Stimulated activated CD8-positive, alpha-beta memory T cell treated with anti-CD3 and anti-CD28 coated beads, Interleukin-15, amount 100 ng/mL, for 1 hour (primary cell): ENCODE results near the gene ZNF280B.
"Not testable (repeated sequence)": the region's sequence is repeated elsewhere in the genome, so short reads cannot be mapped to it uniquely, and the experiment has no call there.

Experiments
- DNase-seq: peaks from one replicate; pipeline ENCODE4 v3.0.0-alpha.2; 2020; ENCODE audit warnings: low read depth

Gene ZNF280B

DNA sequence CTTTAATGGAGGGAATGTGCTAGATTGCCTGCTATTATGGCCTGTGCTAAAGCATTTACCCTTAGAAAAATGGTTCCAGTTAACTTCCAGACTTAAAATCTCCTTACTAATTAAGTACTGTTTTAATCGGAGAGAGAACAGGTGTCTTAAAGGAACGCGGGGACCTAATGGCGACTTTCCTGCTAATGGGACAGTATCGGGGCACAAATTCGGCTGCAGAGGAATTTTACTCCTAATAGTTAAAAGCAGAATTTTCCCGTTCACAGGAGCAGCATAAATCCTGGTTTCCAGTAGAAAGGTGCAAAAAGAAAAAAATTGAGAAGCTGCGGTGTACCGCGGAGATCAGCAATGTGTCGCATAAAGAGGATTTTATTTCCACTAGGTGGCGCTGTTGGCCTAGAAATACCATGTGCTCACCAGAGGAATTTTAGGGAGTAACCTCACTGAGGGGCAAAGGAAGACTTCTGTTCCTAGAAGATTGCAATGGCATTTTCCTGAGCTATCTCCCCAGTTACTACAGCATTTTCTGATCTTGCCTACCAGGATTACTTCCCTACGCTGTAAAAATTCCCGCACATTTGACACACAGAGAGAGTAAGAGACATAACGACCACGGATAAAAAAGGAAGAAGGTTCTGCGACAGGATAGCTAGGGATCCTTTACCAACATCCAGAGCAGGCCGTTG lies 44.5 kb downstream of the ZNF280B start:
- DNase-seq: peak; percentile 22

DNA sequence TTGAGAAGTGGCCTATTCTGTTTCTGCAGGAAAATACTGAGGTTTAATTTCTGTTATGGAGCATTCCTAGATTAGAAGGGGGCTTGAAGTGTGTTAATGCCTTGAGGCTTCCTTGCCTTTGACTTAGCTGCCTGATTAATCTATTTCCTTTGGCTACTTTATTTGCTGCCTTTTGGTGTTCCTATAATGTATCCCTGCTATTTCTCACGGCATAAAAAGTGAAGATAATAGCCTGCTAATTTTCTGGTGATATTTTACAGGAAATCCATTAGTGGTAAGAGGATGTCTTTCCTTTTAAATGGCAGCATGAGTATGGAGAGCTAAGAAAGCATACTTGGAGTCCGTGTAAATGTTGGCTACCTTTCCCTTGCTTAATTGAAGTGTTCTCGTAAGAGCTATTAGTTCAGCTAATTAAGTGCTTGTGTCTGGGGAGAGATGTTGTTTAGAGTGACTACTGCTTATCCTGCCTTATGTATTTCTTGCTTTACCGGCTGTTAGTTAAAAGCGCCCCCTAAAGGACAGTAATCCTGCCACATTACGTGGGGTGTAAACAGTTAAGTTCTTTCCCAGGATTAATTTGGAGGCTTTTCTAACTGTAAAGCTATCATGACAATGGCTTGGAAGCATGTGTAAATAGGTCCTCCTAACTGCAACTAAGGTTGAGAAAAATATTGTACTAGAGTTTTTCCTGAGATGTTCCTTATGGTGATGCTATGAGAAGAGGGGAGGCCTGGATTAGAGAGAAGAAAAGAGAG lies 45.6 kb downstream of the ZNF280B start:
- no peak for DNase-seq

DNA sequence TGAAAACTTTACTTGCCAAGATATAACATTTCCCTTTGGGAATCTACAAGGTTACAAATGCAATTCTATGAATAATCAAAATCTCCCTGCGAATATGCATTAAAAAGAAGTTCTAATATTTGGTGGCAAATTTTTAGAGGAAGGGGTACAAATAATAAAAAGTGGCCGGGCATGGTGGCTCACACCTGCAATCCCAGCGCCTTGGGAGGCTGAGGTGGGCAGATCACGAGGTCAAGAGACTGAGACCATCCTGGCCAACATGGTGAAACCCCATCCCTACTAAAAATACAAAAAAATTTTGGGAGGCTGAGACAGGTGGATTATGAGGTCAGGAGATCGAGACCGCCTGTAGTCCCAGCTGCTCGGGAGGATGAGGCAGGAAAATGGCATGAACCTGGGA lies 47.0 kb downstream of the ZNF280B start:
- DNase-seq: no peak

DNA sequence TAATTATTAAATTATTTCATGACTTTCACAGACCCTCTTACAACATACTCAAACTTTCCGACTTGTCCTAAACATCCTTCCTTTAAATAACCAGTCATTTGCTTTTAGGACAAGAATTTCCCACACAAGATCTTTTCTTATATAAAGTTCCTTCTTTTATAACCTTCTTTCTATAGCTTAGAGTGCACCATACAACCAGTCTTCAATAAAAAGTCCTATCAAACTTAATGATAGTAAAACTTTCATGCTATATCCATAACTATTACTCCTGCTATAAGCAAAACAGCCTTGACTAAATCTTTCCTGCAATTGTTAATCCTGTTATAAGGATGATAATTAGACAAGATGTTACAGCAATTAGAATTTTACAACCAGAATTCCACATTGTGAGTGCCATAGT lies 47.4 kb downstream of the ZNF280B start:
- no peak for DNase-seq

DNA sequence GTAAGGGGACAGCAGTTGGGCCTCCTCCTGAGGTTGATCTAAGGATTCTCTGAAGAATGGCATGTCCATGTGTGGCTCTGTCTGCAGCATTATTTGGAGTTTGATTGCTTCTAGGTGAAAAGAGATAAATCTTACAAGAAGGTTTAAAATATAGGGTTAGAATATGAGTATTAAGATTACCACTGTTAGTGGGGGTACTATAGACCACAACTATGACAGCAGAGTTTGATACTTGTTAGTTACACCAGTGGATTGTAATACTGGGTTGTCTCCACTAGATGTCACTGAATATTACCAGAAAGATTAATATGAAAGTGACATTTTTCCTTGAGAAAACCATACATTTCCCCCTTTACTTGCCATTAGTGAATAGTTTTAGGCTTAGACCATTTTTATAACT lies 47.9 kb downstream of the ZNF280B start:
- DNase-seq: no peak

DNA sequence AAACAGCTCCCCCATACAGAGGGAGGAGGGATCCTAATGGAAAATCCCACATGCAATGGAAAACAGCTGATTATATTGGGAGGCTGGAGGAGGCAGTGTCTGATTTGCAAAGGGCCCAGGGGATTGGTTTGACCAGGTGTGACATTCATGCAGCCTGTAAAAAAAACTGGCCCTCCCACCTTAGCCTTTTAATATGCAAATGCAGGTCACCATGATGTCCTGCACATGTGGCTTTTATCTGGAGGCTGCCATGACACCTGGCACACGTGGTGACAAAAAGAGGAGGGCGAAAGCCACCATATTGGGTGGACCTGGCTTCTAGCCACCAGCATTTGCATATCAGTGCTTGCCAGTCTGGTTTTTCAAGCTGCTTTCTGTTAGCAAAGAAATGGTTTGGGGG lies 48.5 kb downstream of the ZNF280B start:
- DNase-seq: no peak

DNA sequence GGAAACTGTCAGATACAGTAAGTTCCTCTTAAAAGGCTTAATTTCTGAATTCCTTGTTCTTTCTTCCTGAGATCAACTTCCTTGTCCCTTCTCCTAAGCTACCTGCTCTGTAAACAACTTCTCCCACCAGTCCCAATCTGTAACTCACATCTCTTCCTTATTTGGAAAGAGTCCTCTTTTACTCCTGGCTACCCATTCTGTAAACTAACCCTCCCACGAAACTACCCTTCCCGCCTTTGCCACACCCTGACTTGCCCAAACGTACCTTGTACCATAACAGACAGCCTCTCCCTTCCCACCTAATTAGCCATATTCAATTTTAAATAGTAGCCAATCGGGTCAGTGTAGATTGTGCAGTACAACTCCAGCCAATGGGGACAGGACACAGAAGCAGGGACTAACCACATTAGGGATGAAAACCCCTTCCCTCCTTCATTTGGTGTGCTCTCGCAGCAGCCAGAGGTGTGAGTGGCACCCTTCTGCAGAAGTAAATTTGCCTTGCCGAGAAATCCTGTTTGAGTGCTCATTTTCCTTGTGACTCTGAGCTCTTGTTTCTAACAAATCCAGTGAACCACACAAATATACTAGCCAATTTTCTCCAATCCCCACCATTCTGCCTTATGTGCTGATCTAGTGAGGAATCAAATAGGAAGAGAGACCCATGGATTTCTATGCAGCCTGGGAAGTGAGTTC lies 49.5 kb downstream of the ZNF280B start:
- no peak for DNase-seq

DNA sequence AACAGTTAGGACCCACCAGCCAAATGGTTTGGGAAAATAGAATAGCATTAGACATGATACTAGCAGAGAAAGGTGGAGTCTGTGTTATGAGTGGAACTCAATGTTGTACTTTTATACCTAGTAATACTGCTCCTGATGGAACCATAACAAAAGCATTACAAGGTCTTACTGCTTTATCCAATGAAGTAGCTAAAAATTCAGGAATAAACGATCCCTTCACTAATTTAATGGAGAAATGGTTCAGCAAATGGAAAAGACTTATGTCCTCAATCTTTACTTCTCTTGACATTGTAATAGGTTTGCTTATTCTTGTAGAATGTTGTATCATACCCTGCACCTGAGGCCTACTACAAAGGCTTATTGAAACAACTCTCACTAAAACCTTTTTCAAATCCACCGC lies 50.2 kb downstream of the ZNF280B start:
- DNase-seq: no peak

DNA sequence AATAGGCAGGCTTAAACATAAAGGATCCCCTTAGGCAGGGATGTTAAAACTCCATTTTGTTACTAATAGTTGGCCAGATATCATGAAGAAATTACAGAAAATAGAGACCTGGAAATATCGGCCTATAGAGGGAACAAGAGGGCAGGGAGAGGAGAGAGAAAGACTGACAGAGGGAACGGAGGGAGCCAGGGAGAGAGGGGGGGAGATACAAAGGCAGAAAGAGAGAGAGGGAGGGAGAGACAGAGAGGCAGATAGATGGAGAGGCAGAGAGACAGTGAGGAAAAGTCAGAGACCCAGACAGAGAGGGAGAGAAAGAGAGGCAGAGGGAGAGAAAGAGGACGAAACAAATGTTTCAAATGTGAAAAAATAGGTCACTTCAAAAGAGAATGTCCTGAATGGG lies 53.5 kb downstream of the ZNF280B start:
- DNase-seq: no peak

DNA sequence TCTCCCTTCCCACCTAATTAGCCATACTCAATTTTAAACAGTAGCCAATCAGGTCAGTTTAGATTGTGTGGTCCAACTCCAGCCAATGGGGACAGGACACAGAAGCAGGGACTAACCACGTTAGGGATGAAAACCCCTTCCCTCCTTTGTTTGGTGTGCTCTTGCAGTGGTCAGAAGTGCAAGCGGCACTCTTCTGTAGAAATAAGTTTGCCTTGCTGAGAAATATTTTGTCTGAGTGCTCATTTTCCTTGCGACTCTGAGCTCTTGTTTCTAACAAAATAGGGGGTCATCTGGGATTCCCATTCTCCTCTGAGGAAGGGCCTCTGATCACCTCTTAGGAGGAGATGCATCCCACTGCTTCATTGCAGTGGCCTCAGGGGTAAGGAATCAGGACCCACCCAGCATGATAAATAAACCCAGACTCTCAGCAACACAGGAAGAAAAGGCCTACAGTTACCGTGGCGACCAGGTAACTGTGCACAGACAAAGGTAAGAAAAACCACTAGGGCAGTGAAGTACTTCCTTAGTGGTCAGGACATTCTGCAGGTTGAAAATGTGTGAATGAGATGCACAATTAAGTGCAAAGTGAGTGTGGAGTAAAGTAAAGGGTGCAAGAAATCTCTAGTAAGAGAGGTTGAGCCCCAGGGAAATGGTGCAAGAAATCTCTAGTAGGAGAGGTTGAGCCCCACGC lies 55.4 kb downstream of the ZNF280B start:
- no peak for DNase-seq

DNA sequence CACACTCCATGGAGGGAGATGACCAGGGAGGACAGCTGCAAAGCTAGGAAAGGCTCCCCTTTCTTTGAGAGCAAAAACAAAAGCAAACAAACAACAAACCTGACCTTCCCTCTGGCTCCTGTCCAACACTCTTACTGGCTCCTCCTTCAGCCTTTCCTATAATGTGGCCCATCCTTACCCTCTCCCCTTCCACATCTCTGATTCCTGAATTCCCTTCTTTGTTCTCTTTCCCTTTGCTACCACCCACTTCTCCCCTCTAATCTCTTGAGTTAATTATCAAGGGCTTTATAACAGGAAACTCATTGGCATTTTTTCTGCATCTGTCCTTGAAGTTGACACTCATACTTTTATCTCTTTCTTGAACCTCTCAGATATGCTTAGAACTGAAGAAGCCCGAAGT lies 56.3 kb downstream of the ZNF280B start:
- DNase-seq: no peak

DNA sequence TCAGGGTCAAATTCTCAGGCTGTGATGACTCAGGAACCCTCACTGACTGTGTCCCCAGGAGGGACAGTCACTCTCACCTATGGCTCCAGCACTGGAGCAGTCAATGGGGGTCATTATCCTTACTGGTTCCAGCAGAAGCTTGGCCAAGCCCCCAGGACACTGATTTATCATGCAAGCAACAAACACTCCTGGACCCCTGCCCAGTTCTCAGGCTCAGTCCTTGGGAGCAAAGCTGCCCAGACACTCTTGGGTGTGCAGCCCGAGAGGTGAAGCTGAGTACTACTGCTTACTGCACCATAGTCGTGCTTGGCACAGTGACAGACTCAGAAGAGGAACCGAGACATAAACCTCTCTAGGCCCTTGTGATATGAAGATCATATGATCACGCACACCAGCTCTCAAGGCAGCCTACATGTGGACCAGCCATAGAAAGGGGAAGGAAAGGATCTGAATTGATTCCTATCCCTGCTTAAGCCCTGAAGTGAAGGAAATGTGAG lies 58.2 kb downstream of the ZNF280B start:
- no peak for DNase-seq

DNA sequence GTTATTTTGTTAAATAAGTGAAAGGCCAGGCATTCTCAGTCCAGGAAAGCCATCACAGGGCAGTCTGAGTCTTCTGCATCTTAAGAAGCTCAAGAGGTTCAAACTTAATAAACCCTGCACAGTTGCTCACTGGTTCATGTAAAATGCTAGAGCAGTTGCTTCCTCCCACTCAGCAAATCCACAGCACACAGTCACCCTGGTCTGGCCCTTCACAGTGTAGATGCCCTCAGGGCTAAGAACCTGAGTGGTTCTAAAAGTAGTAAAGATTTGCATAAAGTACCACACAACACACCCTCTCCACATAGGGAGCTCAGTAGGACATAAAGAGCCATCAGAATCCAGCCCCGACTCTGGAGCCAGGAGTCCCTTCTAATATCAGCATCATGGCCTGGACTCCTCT lies 58.7 kb downstream of the ZNF280B start:
- no peak for DNase-seq

DNA sequence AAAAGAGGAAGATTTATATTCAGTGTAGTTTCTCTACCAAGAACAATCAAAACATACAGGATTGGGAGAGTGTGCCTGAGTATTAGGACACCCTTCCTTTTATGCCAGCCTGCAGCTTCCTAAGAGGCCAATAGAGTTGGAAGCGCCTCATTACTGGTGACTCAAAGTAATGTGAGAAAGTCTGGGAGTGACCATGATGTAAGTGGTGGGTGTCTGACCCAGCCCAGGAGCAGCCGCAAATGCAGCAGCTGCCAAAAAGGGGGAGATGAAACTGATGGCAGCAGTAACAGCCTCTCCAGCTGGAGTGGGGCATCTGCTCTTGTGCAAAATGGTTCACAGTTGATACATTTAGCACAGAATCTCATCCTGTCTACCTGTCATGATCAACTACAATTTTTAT lies 62.0 kb downstream of the ZNF280B start:
- DNase-seq: no peak

DNA sequence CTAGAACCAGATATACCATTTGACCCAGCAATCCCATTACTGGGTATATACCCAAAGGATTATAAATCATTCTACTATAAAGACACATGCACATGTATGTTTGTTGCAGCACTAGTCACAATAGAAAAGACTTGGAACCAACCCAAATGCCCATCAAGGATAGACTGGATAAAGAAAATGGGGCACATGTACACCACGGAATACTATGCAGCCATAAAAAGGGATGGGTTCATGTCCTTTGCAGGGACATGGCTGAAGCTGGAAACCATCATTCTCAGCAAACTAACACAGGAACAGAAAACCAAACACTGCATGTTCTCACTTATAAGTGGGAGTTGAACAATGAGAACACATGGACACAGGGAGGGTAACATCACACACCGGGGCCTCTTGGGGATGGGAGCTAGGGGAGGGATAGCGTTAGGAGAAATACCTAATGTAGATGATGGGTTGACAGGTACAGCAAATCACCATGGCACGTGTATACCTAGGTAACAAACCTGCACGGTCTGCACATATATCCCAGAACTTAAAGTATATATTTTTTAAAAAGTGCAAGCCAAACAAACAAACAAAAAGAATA lies 64.4 kb downstream of the ZNF280B start:
- DNase-seq: not testable (repeated sequence)

DNA sequence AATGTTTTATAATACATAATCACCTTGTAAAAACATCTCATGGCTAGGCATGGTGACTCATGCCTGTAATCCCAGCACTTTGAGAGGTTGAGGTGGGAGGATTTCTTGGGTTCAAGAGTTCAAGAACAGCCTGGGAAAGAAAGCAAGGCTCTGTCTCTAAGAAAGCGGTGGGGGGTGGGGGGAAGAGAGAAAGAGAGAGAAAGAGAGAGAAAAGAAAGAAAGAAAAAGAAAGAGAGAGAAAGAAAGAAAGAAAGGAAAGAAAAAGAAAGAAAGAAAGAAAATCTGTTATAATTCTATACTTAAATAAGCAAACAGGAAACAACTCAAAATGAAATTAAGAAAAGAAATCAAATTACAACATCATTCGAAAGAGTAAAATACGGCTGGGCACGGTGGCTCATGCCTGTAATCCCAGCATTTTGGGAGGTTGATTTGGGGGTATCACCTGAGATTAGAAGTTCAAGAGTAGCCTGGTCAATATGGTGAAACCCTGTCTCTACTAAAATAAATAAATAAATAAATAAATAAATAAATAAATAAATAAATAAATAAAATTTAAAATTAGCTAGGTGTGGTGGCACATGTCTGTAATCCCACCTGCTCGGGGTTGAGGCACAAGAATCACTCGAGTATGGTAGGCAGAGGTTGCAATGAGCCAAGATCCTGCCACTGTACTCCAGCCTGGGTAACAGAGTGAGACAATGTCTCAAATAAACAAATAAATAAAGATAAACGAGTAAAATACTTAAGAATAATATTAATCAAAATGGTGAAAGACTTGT lies 65.4 kb downstream of the ZNF280B start:
- no peak for DNase-seq

DNA sequence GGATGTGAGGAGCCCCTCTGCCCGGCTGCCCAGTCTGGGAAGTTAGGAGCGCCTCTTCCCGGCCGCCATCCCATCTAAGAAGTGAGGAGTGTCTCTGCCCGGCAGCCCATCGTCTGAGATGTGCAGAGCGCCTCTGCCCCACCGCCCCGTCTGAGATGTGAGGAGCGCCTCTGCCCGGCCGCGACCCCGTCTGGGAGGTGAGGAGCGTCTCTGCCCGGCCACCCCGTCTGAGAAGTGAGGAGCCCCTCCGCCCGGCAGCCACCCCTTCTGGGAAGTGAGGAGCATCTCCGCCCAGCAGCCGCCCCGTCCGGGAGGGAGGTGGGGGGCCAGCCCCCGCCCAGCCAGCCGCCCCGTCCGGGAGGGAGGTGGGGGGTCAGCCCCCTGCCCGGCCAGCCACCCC lies 66.9 kb downstream of the ZNF280B start:
- DNase-seq: not testable (repeated sequence)

DNA sequence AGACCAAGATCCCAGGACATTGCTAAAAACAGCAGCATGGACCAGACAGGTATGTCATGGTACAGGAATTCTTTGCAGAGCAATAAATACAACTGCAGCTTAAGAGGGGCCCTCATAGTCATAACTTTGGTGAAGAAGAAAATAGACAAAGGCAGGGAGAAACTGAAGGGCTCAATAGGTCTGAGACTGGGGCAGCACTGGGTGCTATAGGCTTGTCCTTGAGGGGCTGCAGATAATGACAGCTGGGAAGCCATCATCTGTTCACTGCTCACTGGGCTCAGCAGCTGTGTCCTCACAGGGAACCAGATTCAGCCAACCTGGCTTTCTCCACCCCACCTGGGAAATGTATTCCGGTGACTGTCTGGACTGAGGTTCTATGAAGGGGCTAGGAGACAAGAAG lies 68.4 kb downstream of the ZNF280B start:
- no peak for DNase-seq
